ENCODE results near the gene UBE3D.
"Not testable (repeated sequence)": the region's sequence is repeated elsewhere in the genome, so short reads cannot be mapped to it uniquely, and the experiment has no call there.

UBE3D gene

GRCh38 chr6:83031689-83032088, 34.0 kb downstream of the UBE3D start:
- H2BK12ac ChIP-seq (ENCODE audit: low read length) = no peak overlapping the region

GRCh38 chr6:83019741-83020140, 45.9 kb downstream of the UBE3D start:
- H2AK5ac ChIP-seq (ENCODE audit: low read length) = no peak overlapping the region
- H3K4me1 ChIP-seq (ENCODE audit: control insufficient read depth in 1 of 2, insufficient read depth in 2 of 2, low read length in 2 of 2) = no peaks in the 10 kb centered on the region
- H2BK120ac ChIP-seq (ENCODE audit: insufficient read depth, low read length, poor library complexity) = no peak overlapping the region
- no peak overlapping the region for H3K14ac ChIP-seq (ENCODE audit: low read length)
- H2BK5ac ChIP-seq (ENCODE audit: low read depth, low read length, poor library complexity) = no peak overlapping the region
- H3K4me2 ChIP-seq (ENCODE audit: low read length) = no peak overlapping the region
- no peak for DNase-seq
- H3K9me3 ChIP-seq (ENCODE audit: insufficient read depth, low read depth, low read length) = no peaks in the 10 kb centered on the region
- H3K79me1 ChIP-seq (ENCODE audit: low read length) = no peaks in the 10 kb centered on the region
- H3K4me3 ChIP-seq (ENCODE audit: low read depth, low read length) = no peak overlapping the region
- H3K79me2 ChIP-seq (ENCODE audit: control insufficient read depth, insufficient read depth, low read length, poor library complexity) = no peaks in the 10 kb centered on the region
- H4K12ac ChIP-seq (ENCODE audit: low read depth, low read length) = no peak overlapping the region
- H3K23ac ChIP-seq (ENCODE audit: low read length) = no peak overlapping the region
- no peak overlapping the region for H3K27ac ChIP-seq (ENCODE audit: low read depth, low read length)
- H3K9ac ChIP-seq (ENCODE audit: low read length) = no peak overlapping the region
- H2BK12ac ChIP-seq (ENCODE audit: low read length) = no peak overlapping the region
- no peak overlapping the region for H3K4ac ChIP-seq (ENCODE audit: low read depth, low read length)
- no peak overlapping the region for H4K91ac ChIP-seq (ENCODE audit: low read depth, low read length)
- H3K18ac ChIP-seq (ENCODE audit: low read length) = no peak overlapping the region
- no peak overlapping the region for H2AFZ ChIP-seq (ENCODE audit: insufficient read depth, low read length, poor library complexity)
- H3K36me3 ChIP-seq (ENCODE audit: control insufficient read depth in 1 of 2, insufficient read depth in 2 of 2, low read length in 2 of 2) = peaks cover 0 to 2% of the 10 kb centered on the region in 2 experiments
- no peaks in the 10 kb centered on the region for H3K27me3 ChIP-seq (ENCODE audit: insufficient read depth, low read length)
- no peak overlapping the region for H4K8ac ChIP-seq (ENCODE audit: low read depth, low read length)
- no CpG with 5 or more reads among the region's 4 CpGs for WGBS (ENCODE audit: extremely low coverage, insufficient coverage, insufficient read length)

More at GRCh38 chr6:83031689-83032088, 34.0 kb downstream of the UBE3D start:
- Histone ChIP-seq H3K14ac (ENCODE audit: low read length) (no peak overlapping the region), H2BK5ac (ENCODE audit: low read depth, low read length, poor library complexity) (no peak overlapping the region), H3K4ac (ENCODE audit: low read depth, low read length) (no peak overlapping the region), H3K36me3 (ENCODE audit: control insufficient read depth in 1 of 2, insufficient read depth in 2 of 2, low read length in 2 of 2) (peaks cover 6 to 11% of the 10 kb centered on the region in 2 experiments), H4K8ac (ENCODE audit: low read depth, low read length) (no peak overlapping the region), H3K79me1 (ENCODE audit: low read length) (no peaks in the 10 kb centered on the region), H2BK120ac (ENCODE audit: insufficient read depth, low read length, poor library complexity) (no peak overlapping the region), H4K91ac (ENCODE audit: low read depth, low read length) (no peak overlapping the region), H3K4me1 (ENCODE audit: control insufficient read depth in 1 of 2, insufficient read depth in 2 of 2, low read length in 2 of 2) (no peaks in the 10 kb centered on the region), H3K27me3 (ENCODE audit: insufficient read depth, low read length) (no peaks in the 10 kb centered on the region), H3K4me2 (ENCODE audit: low read length) (no peak overlapping the region), H3K23ac (ENCODE audit: low read length) (no peak overlapping the region), H3K27ac (ENCODE audit: low read depth, low read length) (no peak overlapping the region), H2AFZ (ENCODE audit: insufficient read depth, low read length, poor library complexity) (no peak overlapping the region), H3K18ac (ENCODE audit: low read length) (no peak overlapping the region), H2AK5ac (ENCODE audit: low read length) (no peak overlapping the region), H3K4me3 (ENCODE audit: low read depth, low read length) (no peak overlapping the region), H4K12ac (ENCODE audit: low read depth, low read length) (no peak overlapping the region), H3K9me3 (ENCODE audit: insufficient read depth, low read depth, low read length) (peaks cover 9% of the 10 kb centered on the region), H3K79me2 (ENCODE audit: control insufficient read depth, insufficient read depth, low read length, poor library complexity) (no peaks in the 10 kb centered on the region), H3K9ac (ENCODE audit: low read length) (no peak overlapping the region)
- no peak for DNase-seq
- no CpG with 5 or more reads among the region's 6 CpGs for WGBS (ENCODE audit: extremely low coverage, insufficient coverage, insufficient read length)

- H3K36me3 ChIP-seq (ENCODE audit: control insufficient read depth in 1 of 2, insufficient read depth in 2 of 2, low read length in 2 of 2); H4K12ac ChIP-seq (ENCODE audit: low read depth, low read length); H2AFZ ChIP-seq (ENCODE audit: insufficient read depth, low read length, poor library complexity); H4K91ac ChIP-seq (ENCODE audit: low read depth, low read length); H3K23ac ChIP-seq (ENCODE audit: low read length); H3K27ac ChIP-seq (ENCODE audit: low read depth, low read length); H3K4me2 ChIP-seq (ENCODE audit: low read length); H3K14ac ChIP-seq (ENCODE audit: low read length); H2BK5ac ChIP-seq (ENCODE audit: low read depth, low read length, poor library complexity); H3K4me1 ChIP-seq (ENCODE audit: control insufficient read depth in 1 of 2, insufficient read depth in 2 of 2, low read length in 2 of 2); H2AK5ac ChIP-seq (ENCODE audit: low read length); H3K27me3 ChIP-seq (ENCODE audit: insufficient read depth, low read length); H3K18ac ChIP-seq (ENCODE audit: low read length); H2BK120ac ChIP-seq (ENCODE audit: insufficient read depth, low read length, poor library complexity); H3K9ac ChIP-seq (ENCODE audit: low read length); H3K79me2 ChIP-seq (ENCODE audit: control insufficient read depth, insufficient read depth, low read length, poor library complexity); H3K4ac ChIP-seq (ENCODE audit: low read depth, low read length); H3K9me3 ChIP-seq (ENCODE audit: insufficient read depth, low read depth, low read length); H4K8ac ChIP-seq (ENCODE audit: low read depth, low read length); H2BK12ac ChIP-seq (ENCODE audit: low read length); H3K4me3 ChIP-seq (ENCODE audit: low read depth, low read length); H3K79me1 ChIP-seq (ENCODE audit: low read length): not testable (repeated sequence)
- no CpG with 5 or more reads among the region's 3 CpGs for WGBS (ENCODE audit: extremely low coverage, insufficient coverage, insufficient read length)
- peak in 1 of 2 donors; percentile 20 for DNase-seq
Observed at GRCh38 chr6:83011131-83011530, 54.5 kb downstream of the UBE3D start.

- Histone ChIP-seq H4K8ac (ENCODE audit: low read depth, low read length) (no peak overlapping the region), H3K9me3 (ENCODE audit: insufficient read depth, low read depth, low read length) (no peaks in the 10 kb centered on the region)
- no CpG with 5 or more reads among the region's 1 CpG for WGBS (ENCODE audit: extremely low coverage, insufficient coverage, insufficient read length)
Observed at GRCh38 chr6:83008626-83009025, 57.0 kb downstream of the UBE3D start.

More at GRCh38 chr6:83008626-83009025, 57.0 kb downstream of the UBE3D start:
- no peak overlapping the region for H2BK120ac ChIP-seq (ENCODE audit: insufficient read depth, low read length, poor library complexity)
- H3K79me2 ChIP-seq (ENCODE audit: control insufficient read depth, insufficient read depth, low read length, poor library complexity) = no peaks in the 10 kb centered on the region
- H2AFZ ChIP-seq (ENCODE audit: insufficient read depth, low read length, poor library complexity) = no peak overlapping the region
- H3K4me1 ChIP-seq (ENCODE audit: control insufficient read depth in 1 of 2, insufficient read depth in 2 of 2, low read length in 2 of 2) = no peaks in the 10 kb centered on the region
- no peak overlapping the region for H3K4me3 ChIP-seq (ENCODE audit: low read depth, low read length)
- no peak overlapping the region for H4K91ac ChIP-seq (ENCODE audit: low read depth, low read length)
- H3K4me2 ChIP-seq (ENCODE audit: low read length) = no peak overlapping the region
- DNase-seq = no peak
- no peaks in the 10 kb centered on the region for H3K36me3 ChIP-seq (ENCODE audit: control insufficient read depth in 1 of 2, insufficient read depth in 2 of 2, low read length in 2 of 2)
- no peak overlapping the region for H3K14ac ChIP-seq (ENCODE audit: low read length)
- no peak overlapping the region for H3K9ac ChIP-seq (ENCODE audit: low read length)
- H2BK5ac ChIP-seq (ENCODE audit: low read depth, low read length, poor library complexity) = no peak overlapping the region
- no peak overlapping the region for H3K27ac ChIP-seq (ENCODE audit: low read depth, low read length)
- no peak overlapping the region for H4K12ac ChIP-seq (ENCODE audit: low read depth, low read length)
- H3K27me3 ChIP-seq (ENCODE audit: insufficient read depth, low read length) = no peaks in the 10 kb centered on the region
- no peak overlapping the region for H3K4ac ChIP-seq (ENCODE audit: low read depth, low read length)
- H2BK12ac ChIP-seq (ENCODE audit: low read length) = no peak overlapping the region
- no peaks in the 10 kb centered on the region for H3K79me1 ChIP-seq (ENCODE audit: low read length)
- H3K23ac ChIP-seq (ENCODE audit: low read length) = no peak overlapping the region
- no peak overlapping the region for H3K18ac ChIP-seq (ENCODE audit: low read length)
- H2AK5ac ChIP-seq (ENCODE audit: low read length) = no peak overlapping the region

All from trophoblast cell (in vitro differentiated cells and primary cell).